ENCODE results near the gene AHCY.
A peak's percentile ranks its signal among the peaks of the same experiment; 100 is the strongest.
"Not testable (repeated sequence)": the region's sequence is repeated elsewhere in the genome, so short reads cannot be mapped to it uniquely, and the experiment has no call there.

The AHCY gene

DNA sequence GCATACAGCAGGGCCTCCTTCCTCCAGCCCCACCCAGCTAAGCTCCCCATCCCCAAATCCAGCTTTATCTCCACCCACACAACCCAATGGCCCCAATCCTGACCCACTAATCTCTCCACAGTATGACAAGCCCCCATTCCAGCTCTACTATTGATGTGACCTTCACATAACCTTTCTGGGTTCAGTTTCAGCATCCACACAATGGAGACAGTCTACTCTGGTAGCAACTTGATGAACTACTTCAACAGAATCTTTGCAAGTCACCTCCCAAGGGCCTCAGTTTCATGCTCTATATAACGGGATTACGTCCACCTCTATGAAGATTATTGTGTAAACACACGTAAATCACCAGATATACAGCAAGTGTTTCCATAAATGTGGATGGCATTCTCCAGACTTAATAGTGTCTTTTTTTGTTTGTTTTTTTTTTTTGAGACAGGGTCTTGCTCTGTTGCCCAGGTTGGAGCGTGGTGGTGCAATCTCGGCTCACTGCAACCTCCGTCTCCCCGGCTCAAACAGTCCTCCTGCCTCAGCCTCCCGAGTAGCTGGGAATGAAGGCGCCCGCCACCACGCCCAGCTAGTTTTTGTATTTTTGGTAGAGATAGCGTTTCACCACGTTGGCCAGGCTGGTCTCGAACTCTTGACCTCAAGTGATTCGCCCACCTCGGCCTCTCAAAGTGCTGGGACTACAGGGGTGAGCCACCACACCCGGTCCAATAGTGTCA lies 1.4 kb downstream of the AHCY start:
- DNase-seq (ENCODE audit: low read depth, low spot score), result no peak
- H3K4me3 ChIP-seq (ENCODE audit: low read length), result peak overlapping the region; percentile 90

DNA sequence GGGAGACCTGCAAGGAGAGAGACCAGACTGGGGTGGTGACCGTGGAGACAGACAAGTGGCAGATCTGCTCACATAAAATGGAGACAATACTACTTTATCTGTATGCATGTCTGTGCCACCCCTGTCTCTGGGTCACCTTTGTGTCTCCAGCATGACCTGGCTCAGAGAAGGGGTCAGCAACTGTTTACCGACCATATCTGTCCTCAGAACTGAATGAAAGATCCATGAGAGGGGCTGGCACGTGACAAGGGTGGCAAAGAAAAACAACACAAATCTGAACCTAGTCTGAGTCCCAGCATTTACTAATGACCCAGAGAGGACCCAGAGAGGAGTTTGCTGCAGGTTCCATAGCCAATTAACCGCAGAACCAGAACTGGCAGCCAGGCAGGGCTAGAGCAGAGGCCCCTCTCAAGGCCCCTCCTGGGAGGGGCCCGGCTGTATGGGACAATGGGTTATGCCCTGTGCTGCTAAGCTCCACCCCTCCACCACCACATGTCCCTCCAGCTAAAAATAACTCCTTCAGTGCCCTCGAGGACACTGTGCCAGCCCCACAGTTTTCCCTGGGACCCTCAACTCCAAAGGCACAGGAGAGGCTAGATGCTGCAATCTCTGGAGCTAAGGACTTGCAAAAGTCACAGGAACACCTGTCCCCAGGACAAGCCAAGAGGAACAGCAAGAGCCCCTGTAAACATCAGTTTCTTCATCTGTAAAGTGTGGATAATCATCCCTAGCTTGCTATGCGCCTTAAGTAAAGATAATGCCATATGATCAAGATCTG lies 2.2 kb downstream of the AHCY start:
- DNase-seq (ENCODE audit: low read depth, low spot score), result no peak
- H3K4me3 ChIP-seq (ENCODE audit: low read length), result peak overlapping the region; percentile 90; the same call in 1 of the 2 replicates

DNA sequence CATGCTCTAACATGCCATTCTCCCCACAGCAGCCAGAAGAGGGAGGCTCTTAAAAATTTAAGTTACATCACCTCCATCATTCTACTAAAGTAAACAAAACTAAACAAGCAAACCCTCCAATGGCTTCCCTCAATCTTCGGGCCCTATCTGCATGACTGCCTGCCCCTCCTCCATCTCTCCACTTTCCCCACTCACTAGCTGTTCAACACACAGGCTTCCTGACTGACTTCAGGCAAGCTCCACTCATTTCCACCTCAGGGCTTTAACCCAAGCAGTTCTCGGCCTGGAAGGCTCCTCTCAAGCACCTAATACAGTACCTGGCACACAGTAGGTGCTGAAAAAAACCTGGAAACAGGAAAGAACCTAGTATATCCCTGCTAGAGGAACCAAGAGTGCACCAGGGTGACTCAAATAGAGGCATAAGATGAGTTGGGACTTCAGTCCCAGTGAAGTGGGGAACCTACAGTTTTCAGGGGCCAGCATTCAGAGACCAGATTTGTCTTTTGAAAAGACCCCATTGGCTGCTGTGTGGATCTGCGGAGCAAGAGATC lies 2.8 kb downstream of the AHCY start:
- DNase-seq (ENCODE audit: low read depth, low spot score), result no peak

DNA sequence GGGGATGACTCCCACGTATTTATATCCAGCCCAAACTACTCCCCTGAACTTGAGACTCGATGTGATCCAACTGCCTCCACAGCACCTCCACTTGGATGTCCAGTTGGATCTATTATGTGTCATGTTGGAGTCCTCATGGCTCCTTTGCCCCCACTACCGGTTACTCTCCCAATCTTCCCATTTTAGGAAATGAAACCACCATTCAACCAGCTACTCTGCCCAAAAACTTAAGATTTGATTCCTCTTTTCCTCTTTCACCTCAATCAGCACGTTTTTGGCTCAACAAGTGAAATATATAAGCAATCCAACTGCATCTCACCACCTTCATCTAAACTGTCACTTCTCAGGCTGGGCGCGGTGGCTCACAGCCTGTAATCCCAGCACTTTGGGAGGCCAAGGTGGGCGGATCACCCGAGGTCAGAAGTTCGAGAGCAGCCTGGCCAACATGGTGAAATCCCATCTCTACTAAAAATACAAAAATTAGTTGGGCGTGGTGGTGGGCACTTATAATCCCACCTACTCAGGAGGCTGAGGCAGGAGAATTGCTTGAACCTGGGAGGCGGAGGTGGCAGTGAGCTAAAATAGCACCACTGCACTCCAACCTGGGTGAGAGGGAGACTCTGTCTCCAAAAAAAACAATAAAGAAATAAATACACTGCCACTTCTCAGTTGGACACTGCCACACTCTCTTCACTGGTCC lies 3.4 kb downstream of the AHCY start:
- DNase-seq (ENCODE audit: low read depth, low spot score), result no peak
- H3K4me3 ChIP-seq (ENCODE audit: low read length), result no peak overlapping the region

More for the DNA sequence above, 2.8 kb downstream of the AHCY start:
- H3K4me3 ChIP-seq (ENCODE audit: low read length), result no peak overlapping the region

DNA sequence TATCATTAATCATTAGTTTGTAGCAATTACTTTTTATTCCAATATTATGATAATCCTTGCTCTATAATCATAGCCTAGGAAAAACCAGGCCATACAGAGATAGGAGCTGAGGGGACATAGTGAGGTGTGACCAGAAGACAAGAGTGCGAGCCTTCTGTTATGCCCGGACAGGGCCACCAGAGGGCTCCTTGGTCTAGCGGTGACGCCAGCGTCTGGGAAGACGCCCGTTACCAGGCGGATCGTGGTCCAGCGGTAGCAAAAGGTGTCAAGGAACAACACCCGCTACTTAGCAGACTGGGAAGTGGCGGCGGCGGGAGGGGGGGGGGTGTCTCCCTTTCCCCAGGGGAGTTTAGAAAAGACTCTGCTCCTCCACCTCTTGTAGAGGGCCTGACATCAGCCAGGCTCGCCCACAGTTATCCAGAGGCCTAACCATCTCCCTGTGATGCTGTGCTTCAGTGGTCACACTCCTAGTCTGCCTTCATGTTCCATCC lies 4.8 kb downstream of the AHCY start:
- H3K4me3 ChIP-seq (ENCODE audit: low read length); DNase-seq (ENCODE audit: low read depth, low spot score): not testable (repeated sequence)

DNA sequence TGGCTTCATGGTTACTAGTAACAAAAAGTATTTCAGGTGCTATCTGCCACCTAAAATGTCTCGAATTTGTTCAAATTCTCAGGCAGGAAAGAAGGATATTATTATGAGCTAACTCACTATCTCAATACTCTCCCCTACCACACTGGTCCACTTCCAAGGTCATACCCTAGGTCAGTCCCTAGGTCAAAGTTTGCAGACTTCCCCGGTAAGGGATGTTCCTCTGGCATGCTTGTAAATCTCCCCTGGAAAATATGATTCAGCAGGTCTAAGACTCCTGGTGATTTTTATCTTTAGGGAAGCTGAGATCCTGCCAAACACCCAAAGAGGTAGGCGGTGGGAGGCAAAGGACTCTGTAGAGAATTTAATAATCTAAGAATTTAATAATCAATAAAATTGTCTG lies 6.7 kb downstream of the AHCY start:
- DNase-seq (ENCODE audit: low read depth, low spot score), result no peak
- H3K4me3 ChIP-seq (ENCODE audit: low read length), result no peak overlapping the region

DNA sequence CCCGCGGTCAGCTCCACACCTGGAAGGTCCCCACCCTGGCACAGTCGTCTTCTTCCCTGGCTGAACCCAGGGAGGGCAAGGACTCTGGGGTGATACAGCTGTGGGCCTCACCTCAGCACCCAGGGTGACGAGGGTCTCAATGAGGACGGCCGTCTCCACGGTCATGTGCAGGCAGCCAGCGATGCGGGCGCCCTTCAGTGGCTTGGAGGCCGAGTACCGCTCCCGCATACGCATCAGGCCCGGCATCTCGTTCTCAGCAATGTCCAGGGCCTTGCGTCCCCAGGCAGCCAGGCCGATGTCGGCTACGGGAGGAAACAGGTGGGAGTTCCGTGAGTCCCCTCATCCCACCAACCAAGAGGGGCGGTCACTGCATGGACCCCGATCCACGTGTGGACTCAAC lies 7.9 kb downstream of the AHCY start:
- H3K4me3 ChIP-seq (ENCODE audit: low read length), result no peak overlapping the region
- DNase-seq (ENCODE audit: low read depth, low spot score), result no peak

DNA sequence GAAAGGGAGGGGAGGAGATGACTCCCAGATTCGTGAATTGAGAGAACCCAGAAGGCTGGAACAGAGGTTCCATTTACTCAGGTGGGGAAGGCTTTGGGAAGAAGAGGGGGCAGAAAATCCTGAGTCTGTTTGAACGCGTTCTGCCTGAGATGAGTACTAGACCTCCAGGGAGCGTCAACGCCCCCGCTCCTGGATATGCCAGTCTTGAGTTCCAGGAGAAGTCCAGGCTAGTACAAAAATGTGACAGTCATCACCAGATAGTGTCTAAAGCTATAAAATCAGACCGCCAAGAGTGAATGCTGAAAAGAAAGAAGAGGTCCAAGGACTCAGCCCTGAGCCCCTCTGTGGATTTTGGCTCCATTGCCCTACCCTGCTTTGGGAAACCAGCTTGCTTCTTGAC lies 8.6 kb downstream of the AHCY start:
- no peak overlapping the region for H3K4me3 ChIP-seq (ENCODE audit: low read length)
- DNase-seq (ENCODE audit: low read depth, low spot score), result no peak

DNA sequence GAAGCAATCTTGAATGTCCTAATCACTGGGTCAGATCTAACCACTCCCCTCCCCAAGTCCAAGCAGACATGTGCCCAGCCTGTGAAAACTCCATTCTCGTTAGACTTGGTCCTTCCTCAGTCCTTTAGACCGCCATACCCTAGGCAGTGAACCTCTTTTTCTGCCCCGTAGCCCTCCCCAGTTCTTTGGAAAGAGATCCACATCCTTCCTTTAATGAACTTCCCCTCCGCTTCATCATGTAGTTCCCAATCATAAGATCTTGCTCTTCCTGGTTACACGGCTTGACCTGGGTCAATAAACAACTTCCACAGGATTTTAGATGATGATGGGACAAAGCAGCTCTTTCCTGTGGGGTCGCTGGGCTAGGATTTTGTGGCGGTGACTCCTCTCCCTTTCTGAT lies 9.6 kb downstream of the AHCY start:
- DNase-seq (ENCODE audit: low read depth, low spot score), result no peak
- H3K4me3 ChIP-seq (ENCODE audit: low read length), result no peak overlapping the region

DNA sequence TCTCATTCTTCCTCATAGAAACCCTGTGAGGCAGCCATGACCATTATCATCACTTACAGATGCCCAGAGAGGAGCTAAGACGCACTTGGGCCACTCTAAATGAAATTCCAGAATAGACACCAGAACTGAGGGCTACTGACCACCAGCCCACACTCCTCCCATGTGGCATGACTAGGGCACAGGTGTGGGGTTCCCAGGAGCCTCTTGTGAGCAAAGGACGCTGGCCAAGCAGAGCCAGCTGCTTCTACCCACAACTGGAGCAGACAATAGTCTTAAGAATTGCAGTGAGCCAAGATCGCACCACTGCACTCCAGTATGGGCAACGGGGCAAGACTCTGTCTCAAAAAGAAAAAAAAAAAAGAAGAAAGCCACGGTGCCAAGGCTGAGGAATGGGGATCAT lies 10.0 kb downstream of the AHCY start:
- H3K4me3 ChIP-seq (ENCODE audit: low read length), result no peak overlapping the region
- DNase-seq (ENCODE audit: low read depth, low spot score), result no peak

DNA sequence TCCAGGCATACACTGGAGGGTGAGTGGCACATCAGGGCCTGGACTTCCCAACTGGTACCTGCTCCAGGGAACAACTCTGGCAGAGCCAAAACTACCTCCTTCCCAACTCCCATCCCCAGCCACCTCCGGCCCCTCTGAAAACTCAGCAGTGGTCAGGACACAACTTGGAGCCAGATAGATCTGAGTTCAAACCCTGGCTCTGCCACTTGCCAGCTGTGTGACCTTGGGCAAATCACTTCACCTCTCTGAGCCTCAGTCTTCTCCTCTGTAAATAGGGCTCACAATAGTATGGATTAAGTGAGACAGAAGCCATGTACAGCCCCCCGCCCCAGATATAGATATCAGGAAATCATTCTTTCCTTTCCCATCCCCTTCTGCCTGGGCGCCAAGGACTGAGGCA lies 10.7 kb downstream of the AHCY start:
- no peak overlapping the region for H3K4me3 ChIP-seq (ENCODE audit: low read length)
- no peak for DNase-seq (ENCODE audit: low read depth, low spot score)

DNA sequence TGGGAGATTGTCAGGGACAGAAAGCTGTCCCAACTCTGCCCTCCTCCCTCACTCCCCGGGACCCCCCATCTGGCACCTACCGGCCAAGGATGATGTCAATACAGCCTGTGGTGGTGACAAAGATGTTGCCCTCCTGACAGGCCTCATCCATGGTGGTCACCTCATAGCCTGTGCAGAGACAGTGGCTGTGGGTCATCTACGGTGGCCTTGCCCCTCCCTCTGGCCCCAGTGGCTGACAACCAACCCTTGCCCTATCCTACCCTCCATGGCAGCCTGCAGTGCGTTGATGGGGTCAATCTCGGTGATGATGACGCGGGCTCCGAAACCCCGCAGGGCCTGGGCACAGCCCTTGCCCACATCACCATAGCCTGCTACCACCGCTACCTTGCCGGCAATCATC lies 12.7 kb downstream of the AHCY start:
- H3K4me3 ChIP-seq (ENCODE audit: low read length), result no peak overlapping the region
- DNase-seq (ENCODE audit: low read depth, low spot score), result no peak

DNA sequence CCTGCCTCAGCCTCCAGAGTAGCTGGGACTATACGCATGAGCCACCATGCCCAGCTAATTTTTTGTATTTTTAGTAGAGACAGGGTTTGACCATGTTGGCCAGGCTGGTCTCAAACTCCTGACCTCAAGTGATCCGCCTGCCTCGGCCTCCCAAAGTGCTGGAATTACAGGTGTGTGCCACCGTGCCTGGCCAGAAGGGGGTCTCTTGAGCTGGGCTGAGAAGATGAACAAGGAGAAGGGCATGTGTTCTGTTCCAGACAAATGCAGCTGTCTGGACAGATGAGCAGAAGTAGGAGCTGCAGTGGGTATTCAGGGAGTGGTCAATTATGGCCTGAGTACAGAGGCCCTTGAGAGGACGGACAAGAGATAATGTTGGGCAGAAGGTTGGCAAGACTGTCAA lies 15.7 kb downstream of the AHCY start:
- DNase-seq (ENCODE audit: low read depth, low spot score); H3K4me3 ChIP-seq (ENCODE audit: low read length): not testable (repeated sequence)

DNA sequence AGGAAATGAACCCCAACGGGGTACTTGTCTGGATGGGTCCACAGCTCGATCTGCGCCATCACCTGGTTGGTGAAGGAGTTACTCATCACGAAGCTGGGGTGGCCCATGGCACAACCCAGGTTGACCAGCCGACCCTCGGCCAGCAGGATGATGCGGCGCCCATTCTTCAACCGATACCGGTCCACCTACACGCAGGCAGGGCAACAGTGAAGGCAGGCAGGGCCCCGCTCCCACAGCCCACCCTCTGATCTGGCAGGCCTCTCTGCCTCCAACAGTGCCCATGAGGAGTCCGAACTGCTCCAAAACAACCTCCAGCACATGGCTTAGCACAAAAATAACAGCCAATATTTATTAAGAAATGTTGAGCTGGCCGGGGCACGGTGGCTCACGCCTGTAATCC lies 17.7 kb downstream of the AHCY start:
- no peak for DNase-seq (ENCODE audit: low read depth, low spot score)

DNA sequence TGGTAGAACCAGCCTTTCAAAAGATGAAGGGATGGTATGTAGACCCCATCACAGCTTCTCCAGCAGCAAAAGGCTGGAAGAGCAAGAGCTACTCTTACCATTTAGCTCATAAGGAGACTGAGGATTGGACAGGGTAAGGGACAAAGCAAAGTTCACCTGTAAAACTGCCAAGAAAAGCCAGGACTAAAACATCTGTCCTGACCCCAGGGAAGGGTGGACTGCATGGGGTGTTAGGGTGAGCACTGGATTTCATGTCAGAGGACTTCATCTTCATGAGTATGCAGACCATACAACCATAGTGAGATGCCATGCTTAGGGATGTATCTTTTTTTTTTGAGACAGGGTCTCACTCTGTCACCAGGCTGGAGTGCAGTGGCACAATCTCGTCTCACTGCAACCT lies 19.3 kb downstream of the AHCY start:
- DNase-seq (ENCODE audit: low read depth, low spot score), result no peak
- H3K4me3 ChIP-seq (ENCODE audit: low read length), result no peak overlapping the region

More for the DNA sequence above, 17.7 kb downstream of the AHCY start:
- no peak overlapping the region for H3K4me3 ChIP-seq (ENCODE audit: low read length)

DNA sequence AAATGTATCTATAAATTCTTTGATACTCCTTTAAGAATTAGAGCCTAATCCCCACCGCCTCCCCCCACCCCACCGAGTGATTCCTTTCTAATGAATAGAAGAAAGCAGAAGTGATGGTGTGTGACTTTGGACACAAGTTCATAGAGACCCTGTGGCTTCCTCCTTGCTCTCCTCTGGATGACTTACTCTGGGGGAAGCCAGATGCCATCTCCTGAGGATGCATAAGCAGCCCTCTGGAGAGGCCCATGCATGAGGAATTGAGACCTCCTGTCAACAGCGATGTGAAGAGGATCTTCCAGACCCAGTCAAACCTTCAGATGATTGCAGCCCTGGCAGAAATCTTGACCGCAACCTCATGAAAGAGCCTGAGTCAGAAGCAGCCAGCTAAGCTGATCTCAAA lies 21.1 kb downstream of the AHCY start:
- no peak for DNase-seq (ENCODE audit: low read depth, low spot score)
- no peak overlapping the region for H3K4me3 ChIP-seq (ENCODE audit: low read length)

DNA sequence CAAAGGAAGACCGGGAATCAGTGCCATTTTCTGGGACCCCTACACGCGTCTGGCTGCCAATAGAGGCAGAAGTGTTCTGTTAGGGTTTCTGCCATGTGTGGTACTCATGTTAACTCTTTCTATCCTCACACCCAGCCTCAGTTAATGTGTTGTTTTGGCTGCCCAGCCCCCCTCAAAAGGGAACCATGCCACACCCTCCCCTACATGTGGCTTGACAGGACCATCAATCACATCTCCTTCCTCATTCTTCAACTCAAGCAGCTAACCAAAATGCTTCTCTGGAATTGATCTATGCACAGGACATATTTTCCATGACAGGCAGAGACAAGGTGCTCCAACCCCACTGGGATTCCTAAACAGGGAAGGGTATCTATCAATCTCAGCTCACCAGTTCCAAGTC lies 22.0 kb downstream of the AHCY start:
- no peak for DNase-seq (ENCODE audit: low read depth, low spot score)
- no peak overlapping the region for H3K4me3 ChIP-seq (ENCODE audit: low read length)

DNA sequence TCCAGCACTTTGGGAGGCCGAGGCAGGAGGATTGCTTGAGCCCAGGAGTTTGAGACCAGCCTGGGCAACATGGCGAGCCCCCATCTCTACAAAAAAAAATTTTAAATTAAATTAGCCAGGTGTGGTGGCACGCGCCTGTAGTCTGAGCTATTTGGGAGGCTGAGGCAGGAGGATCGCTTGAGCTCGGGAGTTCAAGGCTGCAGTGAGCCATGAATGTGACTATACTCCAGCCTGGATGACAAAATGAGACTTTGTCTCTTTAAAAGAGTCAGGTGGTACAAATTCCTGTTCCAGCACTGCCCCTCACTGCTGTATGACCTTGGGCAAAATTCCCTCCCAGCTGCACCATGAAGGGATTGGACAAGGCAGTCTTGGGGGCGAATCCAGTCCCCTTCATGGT lies 28.5 kb downstream of the AHCY start:
- H3K4me3 ChIP-seq (ENCODE audit: low read length), result no peak overlapping the region
- DNase-seq (ENCODE audit: low read depth, low spot score), result no peak

DNA sequence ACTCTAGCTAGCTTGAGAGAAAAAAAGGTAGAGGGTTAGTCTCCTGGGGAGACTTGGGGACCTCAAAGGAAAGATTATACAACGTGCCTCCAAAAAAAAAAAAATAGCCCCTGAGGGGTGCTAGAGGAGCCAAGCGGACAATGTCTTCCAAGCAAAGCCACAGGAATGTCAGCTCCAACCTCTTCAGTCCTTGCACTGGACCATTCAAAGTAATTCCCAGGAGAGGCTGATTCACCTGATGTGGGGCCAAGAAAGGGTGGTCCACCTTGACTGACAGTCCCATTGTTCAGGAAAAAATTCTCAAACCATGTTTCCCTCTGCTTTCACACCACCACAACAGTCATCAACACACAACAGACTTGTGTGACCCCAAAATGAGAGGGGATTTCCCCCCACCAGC lies 31.2 kb downstream of the AHCY start:
- H3K4me3 ChIP-seq (ENCODE audit: low read length), result no peak overlapping the region
- DNase-seq (ENCODE audit: low read depth, low spot score), result no peak
